AG08395 (cell line): Measurements from ENCODE around the gene BCKDK.

Experiments used
- DNase-seq: peaks from one replicate; pipeline ENCODE4 v3.0.0; 2012; ENCODE audit warnings: mixed read lengths, low spot score

Gene BCKDK

DNA sequence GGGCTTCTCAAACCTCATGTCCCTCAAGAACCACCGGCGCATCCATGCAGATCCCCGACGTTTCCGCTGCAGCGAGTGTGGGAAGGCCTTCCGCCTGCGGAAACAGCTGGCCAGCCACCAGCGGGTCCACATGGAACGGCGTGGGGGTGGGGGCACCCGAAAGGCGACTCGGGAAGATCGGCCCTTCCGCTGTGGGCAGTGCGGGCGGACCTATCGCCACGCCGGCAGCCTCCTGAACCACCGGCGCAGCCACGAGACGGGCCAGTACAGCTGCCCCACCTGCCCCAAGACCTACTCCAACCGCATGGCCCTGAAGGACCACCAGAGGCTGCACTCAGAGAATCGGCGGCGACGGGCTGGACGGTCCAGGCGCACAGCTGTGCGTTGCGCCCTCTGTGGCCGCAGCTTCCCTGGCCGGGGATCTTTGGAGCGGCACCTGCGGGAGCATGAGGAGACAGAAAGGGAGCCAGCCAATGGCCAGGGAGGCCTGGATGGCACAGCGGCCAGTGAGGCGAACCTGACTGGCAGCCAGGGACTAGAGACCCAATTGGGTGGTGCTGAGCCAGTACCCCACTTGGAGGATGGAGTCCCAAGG, 28.1 kb upstream of the BCKDK start:
- DNase-seq = no peak

DNA sequence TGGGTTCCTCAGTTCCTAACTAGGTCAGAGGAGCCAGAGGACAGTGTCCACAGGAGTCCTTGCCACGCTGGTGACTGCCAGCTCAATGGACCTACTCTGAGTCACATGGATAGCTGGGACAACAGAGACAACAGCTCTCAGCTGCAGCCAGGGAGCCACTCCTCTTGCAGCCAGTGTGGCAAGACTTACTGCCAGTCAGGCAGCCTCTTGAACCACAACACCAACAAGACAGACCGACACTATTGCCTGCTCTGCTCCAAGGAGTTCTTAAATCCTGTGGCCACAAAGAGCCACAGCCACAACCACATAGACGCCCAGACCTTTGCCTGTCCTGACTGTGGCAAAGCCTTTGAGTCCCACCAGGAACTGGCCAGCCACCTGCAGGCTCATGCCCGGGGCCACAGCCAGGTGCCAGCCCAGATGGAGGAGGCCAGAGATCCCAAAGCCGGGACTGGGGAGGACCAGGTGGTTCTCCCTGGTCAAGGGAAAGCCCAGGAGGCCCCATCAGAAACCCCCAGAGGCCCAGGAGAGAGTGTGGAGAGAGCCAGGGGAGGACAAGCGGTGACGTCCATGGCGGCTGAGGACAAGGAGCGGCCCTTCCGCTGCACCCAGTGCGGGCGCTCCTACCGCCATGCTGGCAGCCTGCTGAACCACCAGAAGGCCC, 27.3 kb upstream of the BCKDK start:
- no peak for DNase-seq

DNA sequence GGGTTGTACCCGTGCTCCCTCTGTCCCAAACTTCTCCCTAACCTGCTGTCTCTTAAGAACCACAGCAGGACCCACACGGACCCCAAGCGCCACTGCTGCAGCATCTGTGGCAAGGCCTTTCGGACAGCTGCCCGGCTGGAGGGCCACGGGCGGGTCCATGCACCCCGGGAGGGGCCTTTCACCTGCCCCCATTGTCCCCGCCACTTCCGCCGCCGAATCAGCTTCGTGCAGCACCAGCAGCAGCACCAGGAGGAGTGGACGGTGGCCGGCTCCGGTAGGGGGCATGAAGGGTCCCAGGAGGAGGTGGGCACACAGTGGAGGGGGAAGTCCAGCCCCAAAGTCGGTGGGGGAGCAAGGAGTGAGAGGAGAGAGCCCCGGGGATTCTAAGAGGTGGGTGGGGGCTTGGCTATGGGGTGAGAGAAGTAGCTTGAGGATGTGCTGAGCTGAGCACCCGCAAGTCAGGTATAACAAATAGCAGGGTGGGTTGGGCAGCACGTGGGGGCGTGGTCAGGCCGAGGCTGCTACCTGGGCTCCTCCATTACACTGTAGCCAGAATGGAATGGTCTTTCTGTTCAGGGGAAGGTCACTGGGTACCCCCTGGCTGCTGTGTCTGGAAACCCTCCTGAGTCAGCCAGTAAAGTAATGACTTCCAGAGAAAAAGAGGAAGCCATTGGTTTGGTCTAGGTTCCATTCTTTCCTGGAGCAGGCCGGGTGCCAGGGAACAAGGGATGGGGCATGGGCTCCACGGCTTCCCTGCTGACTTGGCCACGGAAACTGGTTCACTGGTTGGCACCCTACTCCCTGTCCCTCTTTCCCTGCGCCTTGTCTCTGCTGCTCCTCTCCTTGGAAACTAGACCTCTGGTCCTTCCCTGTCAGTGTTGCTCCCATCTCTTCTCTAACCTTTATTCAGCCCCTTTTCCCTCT, 26.5 kb upstream of the BCKDK start:
- DNase-seq = no peak

DNA sequence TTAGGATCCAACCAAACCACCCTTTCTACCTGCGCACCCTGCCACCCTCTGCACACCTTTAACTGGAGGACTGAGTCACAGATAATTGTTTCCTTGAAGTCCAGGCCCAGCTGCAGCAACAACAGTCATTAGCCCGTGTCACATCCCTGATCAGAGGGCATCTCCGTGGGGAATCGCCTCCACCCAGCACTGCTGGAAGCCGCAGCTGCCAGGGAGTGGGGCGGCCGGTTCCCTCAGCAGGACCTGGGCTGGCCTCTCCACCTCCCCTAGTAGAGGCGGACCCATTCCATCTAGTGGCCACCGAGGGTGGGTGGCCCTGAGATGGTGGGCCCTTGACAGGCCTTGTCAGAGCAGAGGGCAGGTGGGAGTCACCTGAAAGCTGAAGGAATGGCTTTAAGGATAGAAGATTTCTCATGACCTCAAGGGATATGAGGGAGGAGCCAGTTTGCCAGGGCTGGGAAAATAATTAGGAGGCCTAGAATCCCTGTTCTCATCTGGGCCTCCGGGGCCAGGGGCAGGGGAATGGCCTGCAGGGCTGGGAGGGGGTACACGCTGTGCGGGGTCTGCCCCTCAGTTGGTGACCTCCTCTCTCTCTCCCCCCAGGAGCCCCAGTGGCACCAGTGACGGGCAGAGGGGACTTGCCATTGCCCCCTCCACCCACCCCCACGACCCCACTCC, 25.7 kb upstream of the BCKDK start:
- no peak for DNase-seq

DNA sequence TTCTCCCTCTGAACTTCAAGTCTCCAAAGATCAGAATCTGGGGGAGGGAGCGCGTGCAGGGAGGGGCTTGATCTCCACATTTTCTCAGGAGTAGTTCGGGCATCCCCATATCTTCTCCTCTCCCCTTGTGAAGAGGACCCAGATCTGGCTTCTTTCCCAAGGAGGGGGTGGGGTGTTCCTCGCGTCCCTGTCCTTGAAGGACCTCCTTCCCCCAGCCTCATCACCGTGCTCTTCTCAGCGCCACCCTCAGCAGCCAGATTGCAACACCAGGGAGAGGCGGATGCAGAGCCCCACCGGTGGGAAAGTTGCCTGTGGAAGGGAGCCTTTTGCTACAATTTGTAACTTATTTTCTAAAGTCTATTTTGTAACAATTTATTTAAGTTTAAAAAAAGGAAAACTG, 25.1 kb upstream of the BCKDK start:
- no peak for DNase-seq

DNA sequence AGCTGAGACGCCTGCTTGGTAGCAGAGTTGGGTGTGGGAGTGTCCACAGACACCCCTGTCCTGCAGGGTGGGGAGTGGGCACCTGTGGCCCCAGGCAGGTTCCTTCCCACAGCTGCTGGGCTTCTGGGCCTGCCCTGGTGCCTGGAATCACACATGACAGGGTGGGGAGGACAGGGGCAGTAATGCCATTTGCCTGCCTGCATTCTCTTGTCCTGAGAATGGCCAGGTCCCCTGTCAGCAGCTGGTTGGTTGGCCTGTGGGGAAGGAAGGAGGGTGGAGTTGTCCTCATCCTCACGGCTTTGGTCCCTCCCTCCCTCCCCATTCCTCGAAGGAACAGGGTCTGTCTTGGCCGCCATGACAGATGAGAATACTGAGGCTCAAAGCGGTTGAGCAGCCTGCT, 24.6 kb upstream of the BCKDK start:
- no peak for DNase-seq

DNA sequence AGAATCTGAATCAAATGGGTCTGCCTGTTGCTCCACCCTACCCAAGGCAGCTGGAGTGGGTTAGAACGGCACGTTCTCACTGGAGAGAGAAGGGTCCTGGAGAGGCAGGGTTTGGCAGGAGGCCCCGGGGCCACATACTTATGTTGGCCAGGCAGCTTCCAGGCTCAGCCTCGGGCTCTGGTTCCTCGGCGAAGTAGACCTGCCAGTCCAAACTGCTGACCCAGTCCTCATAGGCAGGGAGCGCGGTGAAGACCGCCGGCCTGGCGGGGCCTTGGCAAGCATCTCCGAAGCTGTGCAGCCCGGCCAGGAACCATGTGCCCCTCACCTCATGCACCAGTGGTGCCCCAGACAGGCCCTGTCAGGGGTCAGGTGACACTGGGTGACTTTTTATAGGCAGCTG, 24.2 kb upstream of the BCKDK start:
- DNase-seq = no peak

DNA sequence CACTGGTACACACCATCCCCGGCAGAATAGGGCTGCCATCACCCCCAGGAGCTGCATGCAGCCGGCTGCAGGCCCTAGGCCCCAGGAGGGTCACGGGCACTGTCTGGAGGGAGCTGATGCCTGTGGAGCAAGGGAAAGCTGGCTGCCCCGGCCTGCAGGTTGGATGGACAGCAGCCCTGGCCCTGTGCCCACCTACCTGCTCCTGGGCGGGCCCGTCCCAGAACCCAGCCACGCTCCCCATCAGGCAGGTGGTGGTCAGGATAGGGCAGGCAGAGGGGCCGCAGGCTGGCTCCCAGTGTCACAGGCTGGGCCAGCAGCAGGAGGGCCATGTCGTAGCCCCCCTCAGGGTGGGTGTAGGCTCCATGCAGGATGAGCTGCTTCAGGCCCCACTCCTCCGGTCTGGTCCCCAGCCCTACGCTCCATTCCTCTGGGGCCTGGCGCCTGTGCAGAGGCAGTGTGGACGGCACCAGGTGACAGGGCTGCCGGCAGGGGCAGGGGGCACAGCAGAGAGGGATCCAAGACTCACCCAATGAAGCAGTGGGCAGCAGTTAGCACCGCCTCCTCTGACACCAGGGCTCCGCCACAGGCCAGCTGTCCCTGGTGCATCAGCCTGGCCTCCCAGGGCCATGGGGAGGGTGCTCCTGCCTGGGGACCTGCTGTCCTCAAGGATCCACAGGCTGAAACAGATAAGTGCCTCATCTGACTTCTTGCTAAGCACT, 23.4 kb upstream of the BCKDK start:
- DNase-seq = no peak

DNA sequence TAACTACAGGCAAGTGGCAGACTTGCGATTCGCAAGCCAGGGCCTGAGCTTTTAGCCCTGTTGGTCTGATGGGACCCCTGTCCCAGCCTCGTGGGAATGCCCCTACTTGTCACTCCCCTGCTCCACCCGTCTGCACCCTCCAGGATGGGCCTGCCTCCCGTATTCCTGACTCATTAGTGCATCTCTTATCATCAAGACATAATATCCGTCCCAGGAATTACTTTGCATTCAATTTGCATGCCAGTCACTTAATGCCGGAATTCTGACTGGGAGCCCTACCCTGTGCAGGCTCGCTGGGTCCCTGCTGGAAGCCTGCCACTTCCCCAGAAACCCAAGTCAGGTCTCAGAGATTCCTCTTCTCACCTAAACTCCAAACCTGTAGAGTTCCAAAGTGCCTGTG, 22.8 kb upstream of the BCKDK start:
- no peak for DNase-seq

DNA sequence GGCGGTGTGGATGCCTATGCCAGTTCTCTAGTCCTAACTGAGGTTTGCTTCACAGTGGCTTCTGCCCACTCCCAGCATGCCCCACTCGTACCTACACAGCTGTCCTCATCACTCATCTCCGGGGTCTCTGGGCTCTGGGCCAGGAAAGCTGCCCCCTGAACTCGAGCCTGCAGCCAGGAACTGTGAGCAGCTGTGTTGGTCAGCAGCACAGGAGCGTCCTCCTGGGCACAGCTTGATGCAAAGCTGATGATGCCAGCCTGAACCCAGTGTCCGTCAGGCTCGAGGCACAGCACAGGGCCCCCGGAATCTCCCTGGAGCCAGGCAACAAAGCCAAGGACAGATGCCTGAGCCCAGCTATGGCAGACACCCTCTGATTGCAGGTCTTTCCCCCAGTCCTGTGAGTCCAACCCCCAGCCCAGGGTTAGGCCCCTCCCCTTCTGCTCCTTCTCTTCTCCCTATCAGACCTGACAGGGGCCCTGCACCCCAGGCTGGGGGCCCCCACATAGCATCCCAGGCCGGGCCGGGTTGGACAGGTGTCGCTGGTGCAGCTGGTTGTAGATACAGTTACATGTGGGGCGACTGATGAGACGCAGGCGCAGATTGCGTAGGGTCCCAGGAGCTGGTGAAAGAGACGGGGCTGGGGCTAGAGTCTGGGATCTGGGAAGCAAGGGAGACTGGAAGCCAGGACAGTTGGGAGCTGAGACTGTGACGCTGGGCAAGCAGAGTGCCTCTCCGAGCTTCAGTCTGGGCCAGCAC, 22.1 kb upstream of the BCKDK start:
- DNase-seq = no peak

DNA sequence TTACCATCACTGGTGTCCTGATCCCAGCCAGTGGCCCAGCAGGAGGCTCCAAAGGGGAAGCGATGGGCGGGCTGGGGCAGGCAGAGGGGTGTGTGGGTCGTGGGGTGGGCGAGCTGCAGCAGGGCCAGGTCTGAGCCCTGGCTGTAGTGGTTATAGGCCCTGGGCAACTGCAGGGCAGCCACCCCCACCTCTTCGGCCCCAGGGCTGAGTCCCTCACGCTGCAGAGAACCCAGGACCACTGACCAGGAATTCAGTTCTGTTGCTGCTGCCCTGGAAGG, 21.6 kb upstream of the BCKDK start:
- no peak for DNase-seq

DNA sequence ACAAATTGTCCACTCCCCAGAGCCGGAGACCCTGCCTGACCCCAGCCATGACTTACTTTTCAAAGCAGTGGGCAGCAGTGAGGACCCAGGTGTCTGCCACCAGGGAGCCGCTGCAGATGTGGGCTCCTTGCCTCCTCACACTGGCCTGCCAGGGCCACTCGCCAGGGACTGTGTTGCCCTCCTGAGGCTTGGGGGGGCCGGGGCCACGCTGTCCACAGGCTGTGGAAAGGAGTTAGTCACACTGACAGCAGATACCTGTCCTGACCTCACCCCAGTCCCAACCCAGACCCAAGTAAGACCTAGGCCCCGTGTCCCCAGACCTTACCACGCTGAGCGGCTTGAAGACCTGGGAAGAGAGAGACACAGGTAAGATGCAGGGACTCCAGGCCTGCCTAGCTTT, 20.7 kb upstream of the BCKDK start:
- no peak for DNase-seq

DNA sequence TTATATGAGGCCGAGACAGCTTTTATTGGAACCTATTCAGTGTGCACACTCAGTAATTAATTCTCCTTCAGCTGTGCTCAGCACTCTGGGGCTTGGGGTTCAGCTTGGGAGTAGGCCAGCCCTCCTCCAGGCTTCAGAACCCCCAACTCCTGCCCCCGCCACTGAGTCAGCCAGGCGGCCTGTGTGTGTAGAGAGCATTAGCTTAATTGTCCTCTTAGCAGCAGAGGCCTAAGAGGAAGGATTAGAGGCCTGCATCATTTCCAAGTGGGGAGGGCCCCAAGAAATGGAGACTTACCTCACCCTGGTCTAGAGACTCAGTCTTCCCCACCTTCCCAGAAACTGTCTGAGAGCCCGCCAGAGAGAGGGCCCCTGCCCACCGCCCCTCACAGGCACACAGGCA, 20.2 kb upstream of the BCKDK start:
- no peak for DNase-seq

DNA sequence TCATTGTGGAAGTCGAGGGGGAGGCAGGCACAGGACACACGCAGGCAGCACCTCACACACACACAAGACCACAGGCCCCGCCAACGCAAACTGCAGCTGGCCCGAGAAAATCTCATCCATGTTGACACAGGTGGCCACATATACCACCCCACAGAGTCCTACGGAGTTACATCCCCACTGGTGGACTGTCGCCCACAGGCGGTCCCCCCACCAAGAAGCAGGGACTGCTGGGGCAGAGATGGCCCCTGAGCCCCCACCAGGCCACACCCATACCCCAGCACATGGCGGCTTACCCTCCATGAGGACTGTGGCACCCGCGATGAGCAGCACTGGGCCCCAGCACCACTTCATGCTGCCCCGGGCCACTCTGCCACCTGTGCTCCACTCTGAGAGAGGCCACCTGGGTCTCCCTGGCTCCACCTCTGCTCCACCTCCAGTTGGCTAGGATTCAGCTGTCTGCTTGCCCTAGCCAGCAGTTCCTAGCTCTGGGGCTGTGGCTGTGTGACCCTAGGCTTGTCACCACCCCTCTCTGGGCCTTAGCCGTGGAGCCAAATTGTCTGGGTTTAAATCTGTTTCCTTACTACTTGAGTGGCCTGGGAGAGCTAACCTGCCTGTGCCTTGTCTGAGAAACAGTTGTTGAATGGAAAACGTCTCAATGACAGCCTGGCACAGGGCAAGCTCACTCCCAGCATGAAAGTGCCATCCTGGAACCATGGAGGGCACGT, 19.6 kb upstream of the BCKDK start, which contains the start of gene PRSS53:
Gene PRSS53 (minus strand): TSS at position 485 of the 725 bp plus-strand sequence. CDS start 134 bp downstream, at position 351.
- no peak for DNase-seq

DNA sequence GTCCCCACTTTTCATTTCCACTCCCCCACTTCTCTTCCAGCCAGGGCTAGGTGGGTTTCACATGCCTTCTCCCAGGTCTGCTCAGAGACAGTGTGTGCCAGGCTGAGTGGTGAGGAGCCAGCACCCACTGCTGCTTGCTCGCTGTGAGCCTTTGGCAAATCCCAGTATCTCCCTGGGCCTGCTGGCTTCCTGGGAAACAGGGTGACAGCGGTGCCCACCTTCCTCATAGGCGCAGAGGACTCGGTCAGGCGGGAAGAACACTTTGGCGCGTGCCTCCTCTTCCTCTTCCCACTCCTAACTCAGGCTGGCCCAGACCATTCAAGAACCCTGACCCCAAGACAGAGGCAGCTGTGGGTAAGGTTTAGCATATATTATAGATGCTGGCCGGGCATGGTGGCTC, 19.0 kb upstream of the BCKDK start:
- no peak for DNase-seq

DNA sequence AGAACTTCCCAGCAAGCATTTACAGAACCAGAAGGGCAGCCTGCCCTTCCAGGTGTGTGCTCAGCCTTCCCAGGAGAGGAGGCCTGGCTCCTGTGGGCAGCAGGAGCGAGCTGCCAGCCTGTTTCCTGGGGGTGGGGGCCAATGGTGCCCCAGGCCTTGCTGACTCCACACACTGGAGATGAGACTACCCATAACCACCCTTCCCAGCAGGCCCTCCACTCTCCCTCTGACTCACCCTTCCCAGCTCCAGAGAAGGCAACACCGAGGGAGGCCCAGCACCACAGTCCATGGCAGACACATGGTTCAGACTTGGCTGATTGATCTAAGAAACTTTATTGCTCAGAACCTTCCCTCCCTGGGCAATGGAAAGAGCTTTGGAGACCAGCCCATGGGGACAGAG, 17.6 kb upstream of the BCKDK start:
- peak; percentile 56 for DNase-seq

DNA sequence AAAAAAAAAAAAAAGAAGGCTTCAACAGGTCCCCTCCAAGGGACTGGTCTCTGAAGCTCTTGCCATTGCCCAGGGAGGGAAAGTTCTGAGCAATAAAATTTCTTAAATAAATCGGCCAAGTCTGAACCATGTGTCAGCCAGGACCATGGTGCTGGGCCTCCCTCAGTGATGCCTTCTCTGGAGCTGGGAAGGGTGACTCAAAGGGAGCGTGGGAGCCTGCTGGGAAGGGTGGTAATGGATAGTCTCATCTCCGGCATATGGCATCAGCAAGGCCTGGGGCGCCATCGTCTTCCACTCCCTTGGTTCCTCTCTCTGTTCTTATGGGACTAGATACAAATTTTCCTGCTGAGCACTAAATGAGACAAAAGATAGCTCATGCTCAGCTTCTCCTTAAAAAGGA, 15.9 kb upstream of the BCKDK start:
- DNase-seq = no peak

DNA sequence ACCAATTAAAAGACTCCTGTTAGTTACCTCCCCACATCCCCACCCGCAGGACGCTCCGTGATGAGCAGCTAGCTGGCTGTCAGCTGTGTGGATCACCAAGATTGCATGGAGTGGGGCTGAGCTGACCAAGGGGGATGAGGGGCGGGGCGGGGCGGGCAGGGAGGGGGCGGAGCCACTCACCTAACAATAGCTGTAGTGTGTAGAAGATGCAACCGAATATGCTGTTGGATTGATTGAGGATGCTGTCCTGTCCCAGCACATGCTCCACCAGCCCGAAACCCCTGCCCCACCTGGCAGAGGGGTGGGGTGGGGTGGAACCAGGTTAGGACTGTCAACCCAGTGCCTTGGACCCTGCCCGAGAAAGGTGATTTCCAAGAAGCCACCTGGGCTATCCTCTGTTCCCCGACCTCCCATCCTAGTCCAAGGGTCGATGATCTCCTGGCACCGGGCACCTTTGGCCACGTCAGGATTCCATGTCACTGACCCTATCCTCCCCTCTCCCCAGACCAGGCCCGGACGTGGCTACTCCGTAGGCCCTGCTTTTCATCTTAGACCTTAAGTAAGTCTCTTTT, 15.0 kb upstream of the BCKDK start:
- DNase-seq = peak; percentile 56

DNA sequence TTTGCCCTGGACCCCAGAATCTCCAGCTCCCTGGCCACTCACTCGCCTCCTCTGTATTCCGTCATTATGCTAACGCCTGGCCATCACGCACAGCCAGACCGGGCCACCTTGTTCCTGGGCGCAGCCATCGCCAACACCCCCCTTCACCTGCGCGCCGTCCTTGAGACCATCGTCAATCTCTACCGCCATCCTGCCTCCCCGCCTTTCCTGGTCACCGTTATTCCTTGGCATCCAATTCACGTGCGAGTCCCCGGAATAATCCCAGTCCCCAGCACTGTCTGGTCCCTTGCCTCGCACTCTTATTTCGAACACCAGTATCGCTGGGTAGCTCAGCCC, 14.1 kb upstream of the BCKDK start:
- DNase-seq = no peak

DNA sequence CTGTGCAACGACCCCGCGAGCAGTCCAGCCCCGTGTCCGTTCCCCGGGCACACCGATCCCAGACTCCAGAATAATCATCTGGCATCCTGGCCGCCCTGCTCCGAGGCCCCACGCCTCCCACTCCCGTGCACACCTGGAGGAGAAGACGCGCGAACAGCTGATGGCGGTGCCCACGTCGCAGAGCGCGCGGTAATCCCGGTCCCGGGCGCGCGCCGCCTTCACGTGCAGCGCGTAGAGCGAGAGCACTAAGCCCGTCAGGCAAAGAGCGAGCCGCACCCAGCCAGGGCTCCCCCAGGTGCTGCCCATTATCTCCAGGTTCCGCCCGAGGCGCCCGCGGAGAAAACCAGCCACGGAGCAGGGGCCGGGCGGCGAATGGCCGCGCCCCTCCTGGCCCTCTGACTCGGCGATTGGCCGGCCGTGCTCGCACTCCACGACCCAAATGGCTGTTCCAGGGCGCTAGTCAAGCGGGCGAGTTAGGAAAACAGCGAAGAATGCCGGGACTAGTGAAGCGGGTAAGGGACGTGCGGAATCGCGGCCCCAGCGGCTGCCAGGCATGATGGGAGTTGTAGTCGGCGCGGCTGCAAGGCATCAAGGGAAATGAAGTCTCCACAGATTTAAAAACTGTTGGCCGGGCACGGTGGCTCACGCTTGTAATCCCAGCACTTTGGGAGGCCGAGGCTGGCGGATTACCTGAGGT, 13.6 kb upstream of the BCKDK start, which contains the start of gene VKORC1:
Gene VKORC1 (minus strand): TSS at position 374 of the 697 bp plus-strand sequence. CDS start 68 bp downstream, at position 306.
- DNase-seq = peak; percentile 97
